Ectodermal cell (in vitro differentiated cells): Measurements from ENCODE around the gene CAMKV.
"Not testable (repeated sequence)": the region's sequence is repeated elsewhere in the genome, so short reads cannot be mapped to it uniquely, and the experiment has no call there.

ENCODE experiments used
- H3K27ac ChIP-seq: 2 replicates; pipeline ENCODE4 v1.7.0; 2013; ENCODE audit warnings: mild to moderate bottlenecking, low read depth, low read length; ENCODE audit not compliant: insufficient read depth, poor library complexity, severe bottlenecking
- H3K27me3 ChIP-seq: 2 replicates; pipeline ENCODE4 v1.7.0; 2013; ENCODE audit warnings: mild to moderate bottlenecking, low read length; ENCODE audit not compliant: insufficient read depth, control insufficient read depth, poor library complexity, severe bottlenecking
- H3K36me3 ChIP-seq: one replicate; pipeline ENCODE4 v1.7.0; 2013; ENCODE audit warnings: low read length; ENCODE audit not compliant: control insufficient read depth, insufficient read depth
- H3K4me1 ChIP-seq: one replicate; pipeline ENCODE4 v1.7.0; 2013; ENCODE audit warnings: low read length; ENCODE audit not compliant: control insufficient read depth, insufficient read depth
- H3K4me3 ChIP-seq: 2 replicates; pipeline ENCODE4 v1.7.0; 2013; ENCODE audit warnings: low read depth, low read length, control low read depth; ENCODE audit not compliant: insufficient read depth
- H3K9me3 ChIP-seq: 2 replicates; pipeline ENCODE4 v1.7.0; 2013; ENCODE audit warnings: mild to moderate bottlenecking, low read length, moderate library complexity; ENCODE audit not compliant: control insufficient read depth
- WGBS, 2 experiments: methylation state at CpG; one replicate each; pipeline ENCODE4 v1.1.7; 2013; ENCODE audit warnings: missing lambda C conversion rate in 2 of 2; 5-methylcytosine and 5-hydroxymethylcytosine counted together

The CAMKV gene

GRCh38 chr3:49906073-49906743 lies 36.5 kb upstream of the CAMKV start:
- Histone ChIP-seq H3K27me3 (peaks cover 18% of the 10 kb centered on the region), H3K9me3 (no peaks in the 10 kb centered on the region), H3K27ac (no peak overlapping the region), H3K36me3 (no peaks in the 10 kb centered on the region), H3K4me1 (peaks cover 5% of the 10 kb centered on the region), H3K4me3 (no peak overlapping the region)
- 37 to 39% methylated on average over 13 to 15 of the region's 15 CpGs for WGBS, 2 experiments

GRCh38 chr3:49904448-49904847 lies 34.7 kb upstream of the CAMKV start:
- H3K4me3 ChIP-seq, H3K36me3 ChIP-seq, H3K9me3 ChIP-seq, H3K27ac ChIP-seq, H3K4me1 ChIP-seq, H3K27me3 ChIP-seq: not testable (repeated sequence)
- WGBS, 2 experiments, result 93% methylated on average over 13 of the region's 13 CpGs

- 43 to 44% methylated on average over 64 to 65 of the region's 65 CpGs for WGBS, 2 experiments
- Histone ChIP-seq H3K36me3 (no peaks in the 10 kb centered on the region), H3K9me3 (no peaks in the 10 kb centered on the region), H3K4me1 (peaks cover 5% of the 10 kb centered on the region), H3K27me3 (peaks cover 7% of the 10 kb centered on the region), H3K27ac (no peak within 1 kb of the TSS), H3K4me3 (peak within 1 kb of the TSS; percentile 25)
These were observed 34.0 kb upstream of the CAMKV start, which contains the start of gene MST1R for GRCh38 chr3:49903451-49904424. Gene MST1R (minus strand): TSS chr3:49903873. CDS start chr3:49903609, 264 bp downstream.

- no peaks in the 10 kb centered on the region for H3K36me3 ChIP-seq
- no peaks in the 10 kb centered on the region for H3K9me3 ChIP-seq
- H3K4me3 ChIP-seq, result no peak overlapping the region
- 95 to 96% methylated on average over 44 of the region's 44 CpGs for WGBS, 2 experiments
- H3K27me3 ChIP-seq, result peaks cover 7% of the 10 kb centered on the region
- peaks cover 5% of the 10 kb centered on the region for H3K4me1 ChIP-seq
- H3K27ac ChIP-seq, result no peak overlapping the region
These were observed 33.0 kb upstream of the CAMKV start for GRCh38 chr3:49902511-49903345.

- H3K9me3 ChIP-seq, result no peaks in the 10 kb centered on the region
- WGBS, 2 experiments, result 74 to 75% methylated on average over 7 to 8 of the region's 11 CpGs
- H3K27me3 ChIP-seq, result peaks cover 7% of the 10 kb centered on the region
- H3K36me3 ChIP-seq, result no peaks in the 10 kb centered on the region
- no peak overlapping the region for H3K4me3 ChIP-seq
- H3K4me1 ChIP-seq, result peaks cover 5% of the 10 kb centered on the region
- no peak overlapping the region for H3K27ac ChIP-seq
These were observed 31.9 kb upstream of the CAMKV start for GRCh38 chr3:49901366-49902339.

GRCh38 chr3:49900491-49901153 lies 30.9 kb upstream of the CAMKV start:
- Histone ChIP-seq H3K9me3 (no peaks in the 10 kb centered on the region), H3K27me3 (peaks cover 7% of the 10 kb centered on the region), H3K27ac (no peak overlapping the region), H3K4me3 (no peak overlapping the region), H3K4me1 (peaks cover 5% of the 10 kb centered on the region), H3K36me3 (no peaks in the 10 kb centered on the region)
- 85 to 87% methylated on average over 8 of the region's 8 CpGs for WGBS, 2 experiments

GRCh38 chr3:49899815-49900214 lies 30.1 kb upstream of the CAMKV start:
- no peak overlapping the region for H3K27ac ChIP-seq

GRCh38 chr3:49898991-49899390 lies 29.3 kb upstream of the CAMKV start:
- Histone ChIP-seq H3K4me1 (peaks cover 2% of the 10 kb centered on the region), H3K36me3 (no peaks in the 10 kb centered on the region), H3K4me3 (no peak overlapping the region), H3K9me3 (no peaks in the 10 kb centered on the region), H3K27me3 (peaks cover 7% of the 10 kb centered on the region), H3K27ac (no peak overlapping the region)
- 84 to 85% methylated on average over 6 of the region's 6 CpGs for WGBS, 2 experiments

More at GRCh38 chr3:49899815-49900214, 30.1 kb upstream of the CAMKV start:
- no peaks in the 10 kb centered on the region for H3K36me3 ChIP-seq
- H3K4me3 ChIP-seq, result no peak overlapping the region
- WGBS, 2 experiments, result 74 to 76% methylated on average over 5 of the region's 5 CpGs
- peaks cover 5% of the 10 kb centered on the region for H3K4me1 ChIP-seq
- peaks cover 7% of the 10 kb centered on the region for H3K27me3 ChIP-seq
- H3K9me3 ChIP-seq, result no peaks in the 10 kb centered on the region

GRCh38 chr3:49896345-49896744 lies 26.6 kb upstream of the CAMKV start:
- Histone ChIP-seq H3K9me3 (no peaks in the 10 kb centered on the region), H3K27me3 (no peaks in the 10 kb centered on the region), H3K27ac (no peak overlapping the region), H3K36me3 (no peaks in the 10 kb centered on the region), H3K4me1 (no peaks in the 10 kb centered on the region), H3K4me3 (no peak overlapping the region)
- WGBS, 2 experiments, result 75 to 81% methylated on average over 5 of the region's 5 CpGs
